Measurements from ENCODE around the gene FBXO44.

FBXO44 gene

DNA sequence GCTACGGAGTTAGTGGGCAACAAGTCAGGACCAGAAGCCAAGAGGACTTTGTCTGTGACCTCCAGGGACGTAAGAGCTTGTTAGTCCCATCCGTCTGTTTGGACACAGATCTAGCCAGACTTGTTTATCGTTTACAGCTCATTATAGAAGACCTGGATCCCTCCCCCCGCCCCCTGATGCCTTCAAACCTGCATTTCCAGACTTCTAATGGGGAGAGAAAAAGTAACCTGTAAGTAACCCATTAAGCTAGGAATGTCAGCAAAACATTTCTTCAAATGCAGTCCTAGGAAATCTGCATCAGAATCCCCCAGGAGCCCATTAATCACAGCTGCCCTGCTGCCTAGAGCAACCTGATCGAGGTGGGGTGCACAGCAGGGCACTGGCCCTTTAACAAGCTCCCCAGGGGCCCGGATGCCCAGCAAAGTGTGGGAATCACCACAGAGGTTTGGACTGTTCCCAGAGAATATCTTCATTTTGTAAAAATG lies 27.7 kb downstream of the FBXO44 start:
- ChIA-PET POLR2A (interaction anchor here (0.7 to 1.3 kb wide), 3 partner anchors 8 to 165 kb away, joined by 4 to 6 read pairs (median 6); partner anchors contain the start of gene NPPA), CTCF (interaction anchor here (0.5 to 1.9 kb wide), 10 partner anchors 9 to 645 kb away, joined by 3 to 9 read pairs (median 4); partner anchors contain the start of genes DRAXIN and FBXO6)
- no peaks in the 10 kb centered on the region for H3K9me3 ChIP-seq (ENCODE audit: control insufficient read depth, insufficient read depth, low read depth, low read length)
- peaks cover 0 to 20% of the 10 kb centered on the region in 2 experiments; a peak in 2 of 3 replicates for H3K36me3 ChIP-seq (ENCODE audit: control insufficient read depth in 2 of 2, insufficient read depth in 1 of 2, low read length in 2 of 2)
- H3K4me3 ChIP-seq (ENCODE audit: low read depth, low read length): no peak overlapping the region
- H3K4me1 ChIP-seq (ENCODE audit: control insufficient read depth, insufficient read depth, low read length): peaks cover 3% of the 10 kb centered on the region; the same call in 1 of the 2 replicates
- TF ChIP-seq GLIS1 (tag by site-specific recombination; IDR thresholded peaks at IDR 0.05): peak; percentile 72
- TF ChIP-seq ZNF561 (tag by site-specific recombination; IDR thresholded peaks at IDR 0.05; ENCODE audit: borderline replicate concordance): no peak
- TF ChIP-seq, protein P1, sequence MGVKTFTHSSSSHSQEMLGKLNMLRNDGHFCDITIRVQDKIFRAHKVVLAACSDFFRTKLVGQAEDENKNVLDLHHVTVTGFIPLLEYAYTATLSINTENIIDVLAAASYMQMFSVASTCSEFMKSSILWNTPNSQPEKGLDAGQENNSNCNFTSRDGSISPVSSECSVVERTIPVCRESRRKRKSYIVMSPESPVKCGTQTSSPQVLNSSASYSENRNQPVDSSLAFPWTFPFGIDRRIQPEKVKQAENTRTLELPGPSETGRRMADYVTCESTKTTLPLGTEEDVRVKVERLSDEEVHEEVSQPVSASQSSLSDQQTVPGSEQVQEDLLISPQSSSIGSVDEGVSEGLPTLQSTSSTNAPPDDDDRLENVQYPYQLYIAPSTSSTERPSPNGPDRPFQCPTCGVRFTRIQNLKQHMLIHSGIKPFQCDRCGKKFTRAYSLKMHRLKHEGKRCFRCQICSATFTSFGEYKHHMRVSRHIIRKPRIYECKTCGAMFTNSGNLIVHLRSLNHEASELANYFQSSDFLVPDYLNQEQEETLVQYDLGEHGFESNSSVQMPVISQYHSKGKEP (tag by site-specific recombination; IDR thresholded peaks at IDR 0.05): 0 out of 2 replicates have a peak, but pooled peaks have one; percentile 3
- TF ChIP-seq ZIC2 (tag by site-specific recombination; IDR thresholded peaks at IDR 0.05): peak; percentile 95
- H3K27ac ChIP-seq (ENCODE audit: extremely low read depth, low read depth, low read length): no peak overlapping the region

DNA sequence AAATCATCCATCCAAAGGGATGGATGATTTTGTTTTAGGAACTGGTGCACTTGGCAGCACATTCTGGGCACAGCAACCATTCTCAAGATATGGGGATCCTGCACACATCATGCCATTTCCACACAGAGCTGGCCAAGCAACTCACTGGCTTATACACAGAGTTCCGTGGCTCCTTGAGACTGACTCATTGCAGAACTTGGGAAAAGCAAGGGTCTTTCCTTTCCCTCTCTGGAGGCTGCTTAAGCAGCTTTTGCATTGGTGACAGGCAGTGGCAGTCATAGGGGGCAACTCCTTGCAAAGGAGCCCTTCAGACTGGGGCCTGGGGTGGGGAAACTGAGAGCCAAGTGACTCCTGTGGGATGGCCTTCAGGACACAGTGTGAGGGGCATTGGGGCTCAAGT lies 28.1 kb downstream of the FBXO44 start:
- CTCF ChIA-PET: interaction anchor here (0.6 to 1.9 kb wide), 5 partner anchors 13 to 646 kb away, joined by 3 to 9 read pairs (median 4); no protein-coding TSS in a partner anchor
- Histone ChIP-seq H3K36me3 (ENCODE audit: control insufficient read depth in 2 of 2, insufficient read depth in 1 of 2, low read length in 2 of 2) (peaks cover 0 to 16% of the 10 kb centered on the region in 2 experiments; a peak in 2 of 3 replicates), H3K4me1 (ENCODE audit: control insufficient read depth, insufficient read depth, low read length) (peaks cover 3% of the 10 kb centered on the region; the same call in 1 of the 2 replicates), H3K4me3 (ENCODE audit: low read depth, low read length) (no peak overlapping the region), H3K9me3 (ENCODE audit: control insufficient read depth, insufficient read depth, low read depth, low read length) (no peaks in the 10 kb centered on the region), H3K27ac (ENCODE audit: extremely low read depth, low read depth, low read length) (no peak overlapping the region)
- TF ChIP-seq, protein P2, sequence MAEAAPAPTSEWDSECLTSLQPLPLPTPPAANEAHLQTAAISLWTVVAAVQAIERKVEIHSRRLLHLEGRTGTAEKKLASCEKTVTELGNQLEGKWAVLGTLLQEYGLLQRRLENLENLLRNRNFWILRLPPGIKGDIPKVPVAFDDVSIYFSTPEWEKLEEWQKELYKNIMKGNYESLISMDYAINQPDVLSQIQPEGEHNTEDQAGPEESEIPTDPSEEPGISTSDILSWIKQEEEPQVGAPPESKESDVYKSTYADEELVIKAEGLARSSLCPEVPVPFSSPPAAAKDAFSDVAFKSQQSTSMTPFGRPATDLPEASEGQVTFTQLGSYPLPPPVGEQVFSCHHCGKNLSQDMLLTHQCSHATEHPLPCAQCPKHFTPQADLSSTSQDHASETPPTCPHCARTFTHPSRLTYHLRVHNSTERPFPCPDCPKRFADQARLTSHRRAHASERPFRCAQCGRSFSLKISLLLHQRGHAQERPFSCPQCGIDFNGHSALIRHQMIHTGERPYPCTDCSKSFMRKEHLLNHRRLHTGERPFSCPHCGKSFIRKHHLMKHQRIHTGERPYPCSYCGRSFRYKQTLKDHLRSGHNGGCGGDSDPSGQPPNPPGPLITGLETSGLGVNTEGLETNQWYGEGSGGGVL (tag by site-specific recombination; IDR thresholded peaks at IDR 0.05): no peak
- no peak for TF ChIP-seq MZF1 (tag by site-specific recombination; IDR thresholded peaks at IDR 0.05; ENCODE audit: borderline replicate concordance)
- no peak for TF ChIP-seq WT1 (tag by site-specific recombination; IDR thresholded peaks at IDR 0.05)
- TF ChIP-seq ZIC2 (tag by site-specific recombination; IDR thresholded peaks at IDR 0.05): 0 out of 2 replicates have a peak, but pooled peaks have one; percentile 9
- TF ChIP-seq KLF8 (tag by site-specific recombination; IDR thresholded peaks at IDR 0.05): no peak
- no peak for TF ChIP-seq ZFP69B (tag by site-specific recombination; IDR thresholded peaks at IDR 0.05)
- TF ChIP-seq ZBTB20 (tag by site-specific recombination; IDR thresholded peaks at IDR 0.05): 0 out of 2 replicates have a peak, but pooled peaks have one; percentile 12
- TF ChIP-seq ZNF184 (tag by site-specific recombination; IDR thresholded peaks at IDR 0.05): no peak
- POLR2A ChIA-PET: interaction anchor here (0.6 kb wide), 1 partner anchor 1794 kb away, joined by 4 read pairs; no protein-coding TSS in a partner anchor

DNA sequence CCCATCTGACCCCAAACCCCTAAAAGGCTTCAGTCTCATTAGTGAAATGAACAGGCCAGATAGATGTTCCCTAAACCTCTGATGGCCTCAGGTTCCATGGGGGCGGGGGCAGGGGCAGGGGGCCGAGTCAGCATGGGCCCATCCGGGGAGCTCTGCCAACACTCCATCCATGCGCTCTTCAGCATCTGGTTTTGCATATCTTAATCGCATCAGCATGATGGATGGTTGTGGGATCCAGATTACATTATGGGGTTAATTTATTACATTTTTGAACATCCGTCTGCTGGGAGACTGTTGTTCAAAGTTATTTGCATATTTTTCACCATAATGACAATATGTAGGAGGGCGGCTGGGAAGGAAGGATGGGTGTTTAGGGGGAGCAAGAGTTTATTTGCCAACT lies 29.4 kb downstream of the FBXO44 start:
- H3K4me1 ChIP-seq (ENCODE audit: control insufficient read depth, insufficient read depth, low read length): peaks cover 3% of the 10 kb centered on the region; the same call in 1 of the 2 replicates
- ChIA-PET CTCF (interaction anchor here (1.0 to 2.1 kb wide), 2 partner anchors 20 to 36 kb away, joined by 3 to 6 read pairs; partner anchors contain the start of gene FBXO6), POLR2A (no interaction called here)
- no peaks in the 10 kb centered on the region for H3K9me3 ChIP-seq (ENCODE audit: control insufficient read depth, insufficient read depth, low read depth, low read length)
- H3K36me3 ChIP-seq (ENCODE audit: control insufficient read depth in 2 of 2, insufficient read depth in 1 of 2, low read length in 2 of 2): peaks cover 0 to 5% of the 10 kb centered on the region in 2 experiments; a peak in 1 of 3 replicates
- no peak overlapping the region for H3K27ac ChIP-seq (ENCODE audit: extremely low read depth, low read depth, low read length)
- no peak overlapping the region for H3K4me3 ChIP-seq (ENCODE audit: low read depth, low read length)
- TF ChIP-seq, protein P3, sequence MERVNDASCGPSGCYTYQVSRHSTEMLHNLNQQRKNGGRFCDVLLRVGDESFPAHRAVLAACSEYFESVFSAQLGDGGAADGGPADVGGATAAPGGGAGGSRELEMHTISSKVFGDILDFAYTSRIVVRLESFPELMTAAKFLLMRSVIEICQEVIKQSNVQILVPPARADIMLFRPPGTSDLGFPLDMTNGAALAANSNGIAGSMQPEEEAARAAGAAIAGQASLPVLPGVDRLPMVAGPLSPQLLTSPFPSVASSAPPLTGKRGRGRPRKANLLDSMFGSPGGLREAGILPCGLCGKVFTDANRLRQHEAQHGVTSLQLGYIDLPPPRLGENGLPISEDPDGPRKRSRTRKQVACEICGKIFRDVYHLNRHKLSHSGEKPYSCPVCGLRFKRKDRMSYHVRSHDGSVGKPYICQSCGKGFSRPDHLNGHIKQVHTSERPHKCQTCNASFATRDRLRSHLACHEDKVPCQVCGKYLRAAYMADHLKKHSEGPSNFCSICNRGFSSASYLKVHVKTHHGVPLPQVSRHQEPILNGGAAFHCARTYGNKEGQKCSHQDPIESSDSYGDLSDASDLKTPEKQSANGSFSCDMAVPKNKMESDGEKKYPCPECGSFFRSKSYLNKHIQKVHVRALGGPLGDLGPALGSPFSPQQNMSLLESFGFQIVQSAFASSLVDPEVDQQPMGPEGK (tag by site-specific recombination; IDR thresholded peaks at IDR 0.05): peak; percentile 26; the same call in 1 of the 2 replicates
- TF ChIP-seq, protein P4, sequence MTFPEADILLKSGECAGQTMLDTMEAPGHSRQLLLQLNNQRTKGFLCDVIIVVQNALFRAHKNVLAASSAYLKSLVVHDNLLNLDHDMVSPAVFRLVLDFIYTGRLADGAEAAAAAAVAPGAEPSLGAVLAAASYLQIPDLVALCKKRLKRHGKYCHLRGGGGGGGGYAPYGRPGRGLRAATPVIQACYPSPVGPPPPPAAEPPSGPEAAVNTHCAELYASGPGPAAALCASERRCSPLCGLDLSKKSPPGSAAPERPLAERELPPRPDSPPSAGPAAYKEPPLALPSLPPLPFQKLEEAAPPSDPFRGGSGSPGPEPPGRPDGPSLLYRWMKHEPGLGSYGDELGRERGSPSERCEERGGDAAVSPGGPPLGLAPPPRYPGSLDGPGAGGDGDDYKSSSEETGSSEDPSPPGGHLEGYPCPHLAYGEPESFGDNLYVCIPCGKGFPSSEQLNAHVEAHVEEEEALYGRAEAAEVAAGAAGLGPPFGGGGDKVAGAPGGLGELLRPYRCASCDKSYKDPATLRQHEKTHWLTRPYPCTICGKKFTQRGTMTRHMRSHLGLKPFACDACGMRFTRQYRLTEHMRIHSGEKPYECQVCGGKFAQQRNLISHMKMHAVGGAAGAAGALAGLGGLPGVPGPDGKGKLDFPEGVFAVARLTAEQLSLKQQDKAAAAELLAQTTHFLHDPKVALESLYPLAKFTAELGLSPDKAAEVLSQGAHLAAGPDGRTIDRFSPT (tag by site-specific recombination; IDR thresholded peaks at IDR 0.05): no peak
- TF ChIP-seq ZBTB48 (tag by site-specific recombination; IDR thresholded peaks at IDR 0.05): peak; percentile 47; the same call in 1 of the 2 replicates
- TF ChIP-seq ZEB2 (tag by site-specific recombination; IDR thresholded peaks at IDR 0.05): peak; percentile 34; the same call in 1 of the 2 replicates
- TF ChIP-seq ZBTB17 (tag by site-specific recombination; IDR thresholded peaks at IDR 0.05): peak; percentile 93
- TF ChIP-seq, protein P5, sequence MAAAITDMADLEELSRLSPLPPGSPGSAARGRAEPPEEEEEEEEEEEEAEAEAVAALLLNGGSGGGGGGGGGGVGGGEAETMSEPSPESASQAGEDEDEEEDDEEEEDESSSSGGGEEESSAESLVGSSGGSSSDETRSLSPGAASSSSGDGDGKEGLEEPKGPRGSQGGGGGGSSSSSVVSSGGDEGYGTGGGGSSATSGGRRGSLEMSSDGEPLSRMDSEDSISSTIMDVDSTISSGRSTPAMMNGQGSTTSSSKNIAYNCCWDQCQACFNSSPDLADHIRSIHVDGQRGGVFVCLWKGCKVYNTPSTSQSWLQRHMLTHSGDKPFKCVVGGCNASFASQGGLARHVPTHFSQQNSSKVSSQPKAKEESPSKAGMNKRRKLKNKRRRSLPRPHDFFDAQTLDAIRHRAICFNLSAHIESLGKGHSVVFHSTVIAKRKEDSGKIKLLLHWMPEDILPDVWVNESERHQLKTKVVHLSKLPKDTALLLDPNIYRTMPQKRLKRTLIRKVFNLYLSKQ (tag by site-specific recombination; IDR thresholded peaks at IDR 0.05; ENCODE audit: borderline replicate concordance): no peak
- 0 out of 2 replicates have a peak, but pooled peaks have one; percentile 27 for TF ChIP-seq ZNF423 (tag by site-specific recombination; IDR thresholded peaks at IDR 0.05)
- 0 out of 2 replicates have a peak, but pooled peaks have one; percentile 37 for TF ChIP-seq SP7 (tag by site-specific recombination; IDR thresholded peaks at IDR 0.05)
